ENCODE data around the gene CSTPP1.
"Not testable (repeated sequence)": the region's sequence is repeated elsewhere in the genome, so short reads cannot be mapped to it uniquely, and the experiment has no call there.

The CSTPP1 gene

DNA sequence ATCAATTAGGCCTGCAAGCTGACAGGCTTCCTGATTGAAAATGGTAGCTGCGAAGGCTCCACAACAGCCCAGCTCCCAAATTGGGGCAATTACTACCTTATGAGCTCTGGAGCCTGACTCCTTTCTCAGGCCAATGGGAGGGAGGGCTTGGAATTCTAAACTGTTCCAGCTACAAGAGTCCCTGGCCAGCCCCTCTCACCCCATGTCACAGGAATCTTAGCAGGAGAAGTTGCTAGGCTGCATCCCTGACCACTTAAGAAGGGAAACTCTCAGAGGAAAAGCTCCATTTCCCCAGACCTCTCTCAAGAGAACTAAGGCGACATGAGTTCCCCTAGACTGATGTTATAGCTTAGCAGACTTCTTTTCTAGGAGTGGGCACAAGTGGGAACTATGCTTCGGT lies 23.1 kb upstream of the CSTPP1 start:
- DNase-seq = no peak

DNA sequence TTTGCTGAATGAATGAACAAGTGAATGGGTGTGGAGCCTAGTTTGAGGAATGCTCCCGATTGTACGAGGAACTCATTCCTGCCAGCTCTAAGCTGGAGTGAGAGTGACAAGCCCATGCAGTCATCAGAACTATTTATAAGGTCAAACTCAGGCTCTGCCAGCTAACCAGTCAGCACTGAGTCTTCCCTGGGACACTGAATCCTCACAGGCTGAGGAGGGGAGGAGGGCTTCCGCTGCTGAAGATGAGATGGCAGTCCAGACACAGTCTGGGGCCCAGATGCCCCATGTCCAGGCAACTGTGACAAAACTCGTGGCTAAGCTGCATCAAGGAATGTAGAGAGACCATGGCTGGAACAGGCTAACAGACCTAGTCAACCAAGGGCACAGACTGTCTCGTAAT lies 22.2 kb upstream of the CSTPP1 start:
- no peak for DNase-seq

DNA sequence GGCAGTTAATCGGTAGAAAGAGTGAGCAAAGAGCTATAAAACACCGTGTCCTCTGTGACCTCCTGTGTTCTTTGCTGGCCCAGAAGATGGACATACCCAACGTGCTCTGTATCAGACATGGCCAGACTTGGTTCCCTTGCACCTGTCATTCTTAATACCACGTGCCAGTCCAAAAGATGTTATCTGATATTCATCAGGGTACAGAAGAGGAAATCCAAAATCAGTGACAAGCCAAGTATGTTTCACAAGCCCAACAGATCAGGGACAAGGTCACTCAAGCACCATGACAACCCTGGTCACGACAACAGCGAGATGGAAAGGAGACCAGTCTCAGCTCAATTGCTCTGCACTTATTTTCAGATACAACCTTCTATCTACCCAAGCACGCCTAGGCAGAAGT lies 21.7 kb upstream of the CSTPP1 start:
- DNase-seq = no peak

DNA sequence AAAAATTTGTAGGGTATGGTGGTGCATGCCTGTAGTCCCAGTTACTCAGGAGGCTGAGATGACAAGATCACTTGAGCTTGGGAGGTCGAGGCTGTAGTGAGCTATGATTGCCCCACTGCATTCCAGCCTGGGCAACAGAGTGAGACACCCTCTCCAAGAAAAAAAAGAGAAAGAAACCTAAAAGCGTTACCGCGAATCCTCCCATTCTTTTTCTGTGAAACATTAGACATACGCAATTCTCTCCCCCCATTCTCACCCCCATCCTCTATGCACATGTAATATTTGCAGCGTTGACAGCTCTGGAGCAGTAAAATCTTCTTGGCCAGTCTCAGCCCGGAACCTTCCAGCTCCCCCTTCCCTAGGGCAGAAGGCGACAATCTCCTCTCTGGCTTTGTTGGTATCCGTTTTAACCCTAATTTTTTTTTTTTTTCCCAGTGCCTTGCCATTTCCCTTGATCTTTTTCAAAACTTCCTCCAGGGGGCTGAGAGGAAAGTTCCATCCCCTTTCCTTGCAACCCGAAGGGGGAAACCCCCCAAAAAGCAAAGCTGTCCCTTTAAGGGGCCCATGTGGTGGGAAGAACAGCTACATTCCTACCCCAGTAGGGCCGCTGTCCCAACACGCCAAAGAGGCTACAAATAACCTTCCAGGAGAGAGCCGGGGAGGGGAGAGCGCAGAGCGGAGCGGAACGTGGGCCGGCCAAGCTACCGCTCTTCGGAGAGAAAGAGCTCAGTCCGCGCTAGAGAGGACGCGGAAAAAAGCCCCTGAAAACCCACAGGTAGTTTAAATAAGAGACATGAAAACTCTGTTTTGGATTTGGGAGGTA lies 20.1 kb upstream of the CSTPP1 start:
- no peak for DNase-seq

DNA sequence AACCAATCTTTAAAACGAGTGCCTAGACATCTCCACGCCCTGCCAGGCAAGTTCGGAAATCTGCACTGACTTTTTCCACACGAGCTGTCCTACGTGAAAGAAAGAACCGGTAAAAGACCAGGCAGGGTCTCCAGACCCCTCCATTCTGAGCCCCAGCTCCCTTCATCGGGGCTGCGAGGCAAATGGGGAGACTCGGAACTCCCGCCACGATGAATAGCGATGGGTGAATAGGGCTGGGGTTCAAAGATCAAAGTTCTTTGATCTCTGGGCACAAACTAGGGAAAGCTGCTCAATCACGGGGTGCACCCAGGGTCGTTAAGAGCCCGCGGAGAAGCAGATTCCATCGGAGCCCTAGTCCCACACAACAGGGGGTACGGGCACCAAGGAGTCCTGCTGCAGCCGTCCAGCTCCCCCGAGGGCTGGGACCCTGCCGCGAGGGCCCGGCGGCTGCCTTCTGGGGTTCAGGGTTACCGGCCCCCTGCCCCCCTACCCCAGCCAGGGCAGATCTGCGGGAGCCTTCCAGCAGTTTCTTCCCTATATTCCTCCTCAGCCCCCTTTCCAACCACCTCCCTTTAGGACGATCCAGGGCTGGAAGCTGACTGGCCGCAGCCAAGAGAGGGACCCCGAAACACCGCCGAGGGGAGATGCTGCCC lies 19.3 kb upstream of the CSTPP1 start:
- no peak for DNase-seq

DNA sequence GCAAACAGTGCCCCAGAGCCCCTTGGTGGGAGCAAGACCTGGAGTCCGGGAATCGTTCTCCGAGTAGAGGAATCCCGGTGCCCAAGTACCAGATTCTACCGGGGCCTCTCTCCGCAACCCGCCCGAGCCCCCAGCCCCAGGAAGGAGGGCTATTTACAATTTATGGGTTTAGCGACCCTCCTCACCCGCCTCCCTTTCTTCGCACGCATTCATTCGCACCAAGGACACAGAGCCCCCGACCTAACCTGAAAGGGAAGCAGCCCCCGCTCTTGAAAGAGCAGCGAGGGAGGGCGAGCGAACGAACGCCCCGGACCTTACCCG lies 18.8 kb upstream of the CSTPP1 start:
- no peak for DNase-seq

DNA sequence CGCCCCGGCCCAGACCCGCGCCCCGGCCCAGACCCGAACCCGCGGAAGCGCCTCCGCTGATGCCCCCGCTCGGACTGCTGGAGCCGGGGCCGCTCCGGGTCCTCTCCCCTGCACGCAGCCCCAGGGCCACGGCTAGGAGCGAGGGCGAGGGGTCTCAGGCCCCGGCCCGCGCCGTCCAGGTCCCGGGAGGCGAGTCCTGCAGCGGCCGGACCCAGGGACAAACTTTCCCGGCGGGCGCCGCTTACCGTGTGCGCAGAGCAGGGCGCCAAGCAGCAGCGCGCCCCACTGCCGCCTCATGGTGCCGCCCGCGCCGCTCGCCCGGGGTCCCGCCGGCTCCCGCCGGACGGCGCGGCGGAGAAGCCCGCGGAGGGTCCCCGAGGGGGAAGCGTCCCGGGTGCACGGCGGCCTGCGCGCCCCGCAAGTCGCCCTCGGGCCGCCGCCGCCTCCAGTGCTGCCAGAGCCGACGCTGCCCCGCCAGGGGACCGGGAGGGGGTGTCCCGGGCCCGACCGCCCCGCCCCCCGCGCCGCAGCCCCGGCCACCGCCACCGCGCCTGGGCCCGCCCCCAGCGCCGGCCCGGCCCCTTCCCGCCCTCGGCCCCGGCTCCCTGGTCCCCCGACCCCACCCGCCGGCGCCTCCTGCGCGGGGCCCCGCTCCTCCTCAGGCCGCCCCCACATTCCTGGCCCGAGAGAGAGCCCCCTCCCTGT lies 18.3 kb upstream of the CSTPP1 start, which contains the start of gene LRP4:
LRP4 (minus strand) TSS at position 468 of the 705 bp plus-strand sequence; CDS start at position 297, 171 bp downstream.
- peak; percentile 20 for DNase-seq

DNA sequence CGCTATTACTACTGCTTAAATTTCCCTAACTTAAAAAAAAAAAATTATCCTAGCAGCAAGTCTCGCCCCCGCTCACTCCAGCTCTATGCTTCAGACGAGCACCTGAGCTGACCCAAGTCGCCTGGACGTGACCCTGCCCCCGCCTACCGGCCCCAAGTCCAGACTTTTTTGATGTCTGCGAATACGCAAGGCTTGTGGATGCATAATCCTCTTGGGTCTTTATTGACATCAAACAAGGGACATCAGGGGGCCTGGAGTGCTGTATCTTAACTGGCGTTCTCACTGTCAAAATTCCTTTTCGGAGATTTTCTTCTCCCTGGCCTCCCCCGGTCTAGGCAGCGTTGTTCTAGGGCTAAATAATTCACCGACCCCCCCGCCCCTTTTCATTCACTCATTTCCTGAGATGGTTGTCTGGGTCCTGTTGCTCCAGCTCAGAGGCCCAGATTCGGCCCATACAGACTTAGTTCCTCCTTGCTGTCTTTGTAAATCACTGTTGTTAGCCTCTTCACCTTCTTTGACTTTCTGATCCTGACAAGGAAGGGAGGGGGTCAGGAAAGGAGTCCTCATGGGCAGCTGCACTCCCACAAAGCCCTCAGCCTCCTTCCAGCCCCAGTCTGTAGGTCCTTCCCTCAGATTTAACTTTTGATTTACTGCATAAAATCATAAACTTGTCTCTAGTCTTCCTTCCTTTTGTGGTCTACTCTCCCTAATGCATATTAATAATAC lies 17.6 kb upstream of the CSTPP1 start:
- DNase-seq = no peak

DNA sequence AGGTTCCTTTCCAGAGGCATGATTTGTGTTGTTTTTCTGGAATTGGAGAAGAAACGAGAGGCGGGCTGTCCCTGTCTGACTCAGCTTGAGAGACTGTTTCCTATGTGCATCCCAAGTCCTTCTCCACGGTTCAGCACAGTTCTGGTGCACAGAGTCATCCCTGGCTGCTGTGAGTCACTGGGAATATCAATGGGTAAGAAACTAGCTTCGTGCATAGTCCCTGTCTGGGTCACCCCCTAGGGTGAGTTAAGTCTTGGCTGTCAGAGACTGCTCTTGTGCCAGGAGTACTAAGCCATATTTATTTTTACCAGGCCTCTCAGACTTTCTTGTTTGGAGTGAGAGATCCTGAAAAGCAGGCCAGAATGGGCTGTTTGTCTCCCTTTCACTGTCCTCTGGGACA lies 15.8 kb upstream of the CSTPP1 start:
- no peak for DNase-seq

DNA sequence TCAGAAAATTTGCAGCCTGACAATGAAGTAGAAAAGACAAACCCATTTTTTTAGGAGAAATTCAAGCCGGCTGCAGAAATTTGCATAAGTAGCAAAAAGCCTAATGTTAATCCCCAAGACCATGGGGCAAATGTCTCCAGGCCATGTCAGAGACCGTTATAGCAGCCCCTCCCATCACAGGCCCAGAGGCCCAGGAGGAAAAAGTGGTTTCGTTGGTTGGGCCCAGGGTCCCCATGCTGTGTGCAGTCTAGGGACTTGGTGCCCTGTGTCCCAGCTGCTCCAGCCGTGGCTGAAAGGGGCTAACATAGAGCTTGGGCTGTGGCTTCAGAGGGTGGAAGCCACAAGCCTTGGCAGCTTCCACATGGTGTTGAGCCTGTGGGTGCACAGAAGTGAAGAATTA lies 8.6 kb upstream of the CSTPP1 start:
- not testable (repeated sequence) for DNase-seq

DNA sequence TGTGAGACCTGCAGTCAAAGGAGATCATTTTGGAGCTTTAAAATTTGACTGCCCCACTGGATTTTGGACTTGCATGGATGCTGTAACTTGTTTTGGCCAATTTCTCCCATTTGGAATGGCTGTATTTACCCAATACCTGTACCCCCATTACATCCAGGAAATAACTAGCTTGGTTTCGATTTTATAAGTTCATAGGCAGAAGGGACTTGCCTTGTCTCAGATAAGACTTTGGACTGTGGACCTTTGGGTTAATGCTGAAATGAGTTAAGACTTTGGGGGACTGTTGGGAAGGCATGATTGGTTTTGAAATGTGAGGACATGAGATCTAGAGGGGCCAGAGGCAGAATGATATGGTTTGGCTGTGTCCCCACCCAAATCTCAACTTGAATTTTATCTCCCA lies 7.9 kb upstream of the CSTPP1 start:
- DNase-seq = not testable (repeated sequence)

DNA sequence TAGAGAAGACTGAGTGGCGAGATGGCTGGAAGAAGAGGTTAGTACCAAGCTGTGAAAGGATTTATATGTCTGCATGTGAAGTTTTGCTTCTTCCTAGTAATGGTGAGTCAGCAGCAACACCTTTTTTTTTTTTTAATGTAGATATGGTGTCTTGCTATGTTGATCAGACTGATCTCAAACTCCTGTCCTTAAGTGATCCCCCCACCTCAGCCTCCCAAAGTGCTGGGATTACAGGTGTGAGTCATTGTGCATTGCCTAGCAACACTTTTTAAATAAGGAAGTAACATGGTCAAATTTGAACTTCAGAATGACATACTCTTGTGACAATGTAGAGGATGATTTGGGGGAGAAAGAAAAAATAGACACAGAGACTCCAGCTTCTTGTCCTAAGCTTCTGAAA lies 6.5 kb upstream of the CSTPP1 start:
- no peak for DNase-seq

DNA sequence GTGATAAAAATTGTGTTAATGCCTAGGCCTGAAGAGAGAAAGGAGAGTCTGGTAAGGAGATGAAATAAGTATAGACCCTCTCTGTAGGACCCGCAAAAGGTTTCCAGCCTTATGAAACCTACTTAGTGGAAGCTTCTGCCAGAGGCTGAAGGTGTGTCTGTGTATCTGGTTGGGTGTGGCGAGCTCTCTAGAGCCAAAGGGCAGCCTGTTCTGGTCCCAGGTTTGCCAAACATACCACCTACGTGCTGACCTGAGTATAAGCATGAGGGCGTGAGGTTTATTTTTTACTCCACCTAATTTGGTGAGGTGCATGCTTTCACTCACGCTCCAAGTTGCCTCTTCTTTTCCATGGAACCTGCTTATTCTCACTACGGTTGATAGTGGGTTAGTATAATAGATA lies 5.6 kb downstream of the CSTPP1 start:
- DNase-seq = no peak

DNA sequence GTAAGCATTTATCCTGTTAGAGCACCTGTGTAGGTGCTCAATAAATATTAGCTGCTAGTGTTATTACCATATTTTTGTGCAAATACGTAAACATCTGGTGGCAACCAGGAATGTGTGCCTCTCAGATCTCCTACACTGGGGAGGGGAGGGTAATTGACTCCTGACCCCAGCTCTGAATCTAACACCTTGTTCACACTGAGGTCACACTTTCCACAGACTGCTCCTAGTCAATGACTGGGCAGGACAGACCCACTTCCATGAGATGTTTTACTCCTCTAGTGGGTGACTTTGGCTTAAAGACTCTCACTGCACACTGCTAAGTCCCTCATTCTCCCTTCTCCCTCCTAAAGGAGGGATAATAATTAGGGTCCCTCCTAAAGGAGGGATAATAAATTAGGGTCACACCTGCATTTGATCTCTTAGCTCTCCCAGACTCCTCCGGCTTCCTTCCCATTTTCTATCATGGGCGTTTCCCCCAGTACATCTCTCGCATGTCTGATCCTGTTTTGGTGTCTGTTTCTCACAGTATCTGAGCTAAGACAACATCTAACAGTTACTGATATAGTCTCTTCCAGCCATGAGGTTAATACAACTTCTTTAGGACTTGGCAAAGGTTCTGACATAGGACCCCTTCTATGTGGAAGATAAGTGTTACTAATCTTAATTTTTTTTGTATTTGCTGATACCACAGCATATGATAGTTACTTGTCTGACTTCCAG lies 8.0 kb downstream of the CSTPP1 start:
- no peak for DNase-seq

DNA sequence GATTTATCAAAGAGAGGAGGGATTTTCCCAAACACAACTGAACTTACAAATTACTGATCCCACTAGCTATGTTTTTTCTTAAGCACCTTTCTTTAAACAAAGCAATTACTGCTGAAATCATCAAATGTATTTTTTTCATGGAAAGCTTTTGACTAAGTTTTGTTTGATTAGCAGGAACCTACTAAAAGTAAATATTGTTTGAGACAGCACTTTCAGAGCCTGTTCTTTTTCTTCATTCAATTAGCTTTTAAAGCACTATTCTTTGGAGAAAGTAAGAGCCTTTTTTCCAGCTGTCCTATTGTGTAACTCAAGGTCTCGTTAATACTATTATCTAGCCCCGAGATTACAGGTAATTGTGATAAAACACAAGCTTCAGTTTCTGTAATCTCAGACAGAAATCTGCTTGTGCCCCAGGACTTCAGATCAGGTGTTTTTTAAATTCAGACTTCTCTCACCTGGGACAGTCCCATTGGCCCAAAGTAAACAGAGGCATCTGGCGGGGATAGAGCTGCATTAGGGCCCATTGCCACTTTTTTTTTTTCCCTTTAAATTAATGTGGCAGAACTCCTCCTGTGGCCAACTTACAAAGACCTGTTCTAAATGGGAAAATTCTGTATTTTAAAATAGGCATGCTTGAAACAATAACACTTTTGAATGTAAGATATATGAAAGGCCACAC lies 11.0 kb downstream of the CSTPP1 start:
- no peak for DNase-seq

DNA sequence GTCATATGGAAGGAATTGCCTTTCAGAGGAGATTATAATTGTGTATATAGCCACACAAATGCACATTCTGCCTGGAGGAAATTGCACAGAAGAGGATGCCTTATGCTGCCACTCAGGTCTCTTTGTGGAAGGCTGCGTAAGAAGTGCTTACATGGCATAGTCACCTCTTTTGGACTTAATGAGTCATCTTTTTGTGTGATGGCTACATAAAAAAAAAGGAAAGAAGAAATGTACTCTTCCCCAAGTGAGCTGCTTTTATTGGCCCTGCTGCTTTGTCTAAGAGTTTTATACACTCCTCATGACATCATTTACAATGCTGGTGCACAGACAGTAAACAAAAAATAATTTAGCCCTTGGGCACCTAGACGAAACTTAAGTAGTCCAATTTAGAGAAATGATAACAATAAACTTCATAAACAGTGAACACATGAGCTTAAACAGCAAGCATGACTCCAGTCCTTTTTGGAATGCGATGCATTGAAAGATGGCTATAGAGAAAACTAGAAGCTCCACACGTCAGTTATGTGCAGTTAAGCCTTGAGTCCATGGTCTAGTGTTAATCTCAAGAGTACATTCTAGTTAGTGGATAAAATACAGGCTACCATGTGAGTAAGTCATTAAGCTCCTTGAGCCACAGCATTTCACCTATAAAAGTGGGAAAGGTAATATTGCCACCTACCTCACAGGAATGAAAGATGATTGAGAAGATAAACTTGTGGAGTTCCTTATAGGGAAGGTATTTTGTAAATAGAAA lies 12.0 kb downstream of the CSTPP1 start:
- no peak for DNase-seq

DNA sequence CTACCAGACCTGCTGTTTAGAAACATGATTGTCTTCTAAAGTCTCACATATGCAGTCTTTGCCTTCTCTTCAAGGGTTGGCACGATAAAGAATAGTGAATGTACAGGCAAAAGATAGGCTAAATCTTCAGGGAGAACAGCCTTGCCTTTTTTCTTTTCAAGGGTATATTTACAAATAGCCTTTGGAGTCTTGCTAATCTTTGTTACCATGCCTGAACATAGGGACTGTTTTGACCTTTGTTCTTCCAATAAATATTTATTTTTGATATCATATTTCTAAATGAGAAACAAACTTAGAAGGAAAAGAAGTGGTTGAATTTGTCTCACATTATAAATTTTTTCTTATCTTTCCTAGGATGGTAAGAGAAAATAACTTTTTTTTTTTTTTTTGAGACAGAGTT lies 12.7 kb downstream of the CSTPP1 start:
- DNase-seq = no peak

DNA sequence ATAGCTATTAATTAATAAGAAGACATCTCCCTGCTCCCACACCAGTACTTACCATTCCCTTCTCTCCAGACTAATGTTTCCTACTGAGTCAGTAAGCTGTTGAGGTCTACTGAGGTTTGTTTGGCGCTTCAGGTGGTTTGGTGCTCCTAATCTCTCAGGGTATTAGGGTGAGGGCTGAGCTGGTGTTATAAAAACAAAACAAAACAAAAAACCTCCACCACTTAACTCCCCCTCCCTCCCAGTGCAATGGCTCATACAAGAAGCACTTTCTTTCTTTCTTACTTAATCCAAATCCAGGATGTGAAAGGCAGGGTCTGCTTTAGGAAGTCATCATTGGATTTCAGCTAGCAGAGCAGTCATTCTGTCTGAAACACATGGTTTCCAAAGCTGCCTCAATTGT lies 15.3 kb downstream of the CSTPP1 start:
- no peak for DNase-seq

DNA sequence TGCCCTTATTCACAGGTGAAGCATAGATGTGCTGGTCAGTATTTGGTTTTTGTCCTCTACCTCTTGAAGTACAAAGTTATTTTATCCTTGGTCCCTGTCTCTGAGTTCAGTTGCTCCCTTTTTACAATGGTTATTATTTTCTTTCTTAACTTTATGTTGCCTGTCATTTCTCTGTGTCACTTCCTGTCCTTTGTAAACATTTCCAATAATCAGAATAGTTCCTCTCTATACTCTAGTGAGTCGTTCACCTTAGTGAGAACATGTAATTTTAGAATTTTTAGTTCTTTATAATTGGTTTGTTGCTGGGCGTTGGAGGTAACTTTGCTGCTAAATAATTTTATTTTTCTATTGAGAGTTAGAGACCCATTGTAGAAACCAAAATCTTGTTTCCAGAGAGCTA lies 16.0 kb downstream of the CSTPP1 start:
- no peak for DNase-seq

DNA sequence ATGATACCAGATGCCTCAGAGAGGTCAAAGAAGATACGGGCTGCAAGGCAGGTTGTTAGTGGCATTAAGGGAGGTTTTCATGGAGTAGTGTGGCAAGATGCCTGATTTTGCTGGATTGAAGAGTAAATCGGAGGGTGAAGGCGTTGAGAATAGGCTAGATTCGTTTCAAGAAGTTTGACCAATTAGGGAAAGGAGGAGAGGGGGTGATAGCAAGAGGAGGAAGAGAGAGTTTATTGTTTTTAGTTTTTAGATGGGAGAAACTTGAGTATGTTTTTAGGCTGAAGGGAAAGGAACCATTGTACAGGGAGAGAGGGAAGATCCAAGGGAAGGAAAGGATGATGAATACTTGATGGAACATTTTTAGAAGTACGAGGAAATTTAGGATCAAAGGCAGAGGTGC lies 16.5 kb downstream of the CSTPP1 start:
- no peak for DNase-seq

DNA sequence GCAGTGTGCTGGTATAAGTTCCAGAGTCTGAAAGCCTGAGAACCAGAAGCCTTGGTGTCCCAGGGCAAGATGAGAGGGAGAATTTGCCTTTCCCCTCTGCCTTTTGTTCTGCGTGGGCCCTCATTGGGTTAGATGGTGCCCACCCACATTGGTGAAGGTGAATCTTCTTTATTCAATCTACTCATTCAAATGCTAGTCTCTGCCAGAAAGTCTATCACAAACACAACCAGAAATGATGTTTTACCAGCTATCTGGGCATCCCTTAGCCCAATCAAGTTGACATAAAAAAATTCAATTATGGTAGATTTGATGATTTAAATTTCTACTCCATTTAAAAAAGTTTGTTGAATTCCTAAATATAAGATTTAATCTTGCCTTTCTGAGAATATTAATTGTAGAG lies 22.2 kb downstream of the CSTPP1 start:
- DNase-seq = no peak

Data from activated gamma-delta T cell treated with Interleukin-2 at 50 U/mL for 16 hours (primary cell).